Measurements from ENCODE around the gene DCLK1.

The DCLK1 gene

GRCh38 chr13:35732565-35732964, 398.6 kb downstream of the DCLK1 start:
- DNase-seq, result no peak

GRCh38 chr13:35731471-35731870, 399.7 kb downstream of the DCLK1 start:
- DNase-seq, result no peak

GRCh38 chr13:35729926-35730627, 401.1 kb downstream of the DCLK1 start:
- no peak for DNase-seq

GRCh38 chr13:35727881-35728280, 403.3 kb downstream of the DCLK1 start:
- DNase-seq, result no peak

GRCh38 chr13:35724446-35724845, 406.7 kb downstream of the DCLK1 start:
- no peak for DNase-seq

GRCh38 chr13:35723821-35724220, 407.4 kb downstream of the DCLK1 start:
- DNase-seq, result no peak

GRCh38 chr13:35723053-35723461, 408.1 kb downstream of the DCLK1 start:
- no peak for DNase-seq

GRCh38 chr13:35722458-35723052, 408.6 kb downstream of the DCLK1 start:
- DNase-seq, result no peak

GRCh38 chr13:35720690-35721554, 410.3 kb downstream of the DCLK1 start:
- DNase-seq, result peak in 1 of 2 donors; percentile 48

- no peak for DNase-seq
Measured at GRCh38 chr13:35720290-35720689, 410.9 kb downstream of the DCLK1 start.
